Mucosa of descending colon (tissue), 3 donors: ENCODE data around the gene MKRN2OS. TPM values are rescaled to one million over a fixed set of nuclear protein-coding genes. Genes with fewer than 3 reads are reported as not detected.

Experiments
- ATAC-seq: fragments of 200-7000 bp; cut with Tn5 transposase; one replicate; pipeline ENCODE4 v1.9.1; 2020; ENCODE audit warnings: mild to moderate bottlenecking, moderate library complexity
- DNase-seq, 3 donors: peaks; one replicate each; pipeline ENCODE4 v3.0.0-alpha.2; 2020
- H3K36me3 ChIP-seq: fragments of 200-600 bp; one replicate; pipeline ENCODE4 v1.8.0; 2021; ENCODE audit warnings: low read depth, mild to moderate bottlenecking
- H3K4me1 ChIP-seq: fragments of 200-600 bp; one replicate; pipeline ENCODE4 v1.8.0; 2021; ENCODE audit warnings: low read depth, mild to moderate bottlenecking
- H3K4me3 ChIP-seq: fragments of 200-600 bp; one replicate; pipeline ENCODE4 v1.8.0; 2021; ENCODE audit warnings: mild to moderate bottlenecking
- H3K9me3 ChIP-seq: fragments of 200-600 bp; one replicate; pipeline ENCODE4 v1.8.0; 2021; ENCODE audit warnings: mild to moderate bottlenecking
- CTCF ChIP-seq: fragments of 200-600 bp; IDR thresholded peaks from one replicate; pipeline ENCODE4 v1.8.0; 2022; ENCODE audit warnings: antibody characterized with exemption, mild to moderate bottlenecking
- intact Hi-C, 2 donors: fragments of 100-400 bp; cut with DNase I in 1 of 2; cut with micrococcal nuclease in 1 of 2; formaldehyde crosslinking; loops; one replicate each; pipeline versions ENCODE4 v1.11.0 to v1.11.1; 2022; cut with DNase I, micrococcal nuclease
- total RNA-seq, 3 donors: library from RNA; stranded (reverse); fragmentation: NEBNext Ultra II Directional in 2 of 3; extraction: Animal tissue kit (Norgen Biotek cat#: 25700) in 2 of 3; gene quantifications; one replicate each; pipeline versions ENCODE4 v1.2.1 to v1.2.4, GENCODE V29; 2021 to 2023
- donor health status: DM: no; HTN: no; CAD: no; lungs with moderate emphysema.
- donor health status: DM: no; HTN: no; CAD: no.
- donor health status: DM: no; HTN: yes; CAD: no.

MKRN2OS gene
- total RNA-seq, 3 donors from 2014 or later = 2.2 to 8.2 (median 5.3) TPM

GRCh38 chr3:12522721-12523120, 22.6 kb downstream of the MKRN2OS start:
- H3K9me3 ChIP-seq = no peaks in the 10 kb centered on the region
- ATAC-seq (peak; percentile 51), DNase-seq (no peak)
- intact Hi-C loops = no loop called here
- peaks cover 3% of the 10 kb centered on the region for H3K36me3 ChIP-seq
- TF ChIP-seq CTCF = no peak
- no peaks in the 10 kb centered on the region for H3K4me1 ChIP-seq
- H3K4me3 ChIP-seq = no peak overlapping the region

DNA sequence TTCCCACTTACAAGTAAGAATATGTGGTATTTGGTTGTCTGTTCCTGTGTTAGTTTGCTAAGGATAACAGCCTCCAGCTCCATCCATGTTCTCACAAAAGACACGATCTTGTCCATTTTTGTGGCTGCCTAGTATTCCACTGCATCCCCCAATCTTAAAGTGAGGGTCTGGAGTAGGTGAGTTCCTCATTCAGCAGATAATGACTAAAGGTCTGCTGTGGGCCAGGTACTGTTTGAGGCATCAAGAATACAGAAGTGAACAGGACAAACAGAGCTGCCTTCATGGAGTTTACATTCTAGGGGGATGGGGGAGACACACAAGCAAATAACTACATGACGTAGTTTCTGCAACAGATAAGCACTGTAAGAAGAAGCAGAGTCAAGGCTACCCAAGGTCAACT, 24.3 kb downstream of the MKRN2OS start:
- Histone ChIP-seq H3K4me3 (no peak overlapping the region), H3K36me3 (peaks cover 3% of the 10 kb centered on the region), H3K4me1 (no peaks in the 10 kb centered on the region), H3K9me3 (no peaks in the 10 kb centered on the region)
- ATAC-seq (no peak), DNase-seq (no peak)
- intact Hi-C loops = no loop called here
- no peak for TF ChIP-seq CTCF

DNA sequence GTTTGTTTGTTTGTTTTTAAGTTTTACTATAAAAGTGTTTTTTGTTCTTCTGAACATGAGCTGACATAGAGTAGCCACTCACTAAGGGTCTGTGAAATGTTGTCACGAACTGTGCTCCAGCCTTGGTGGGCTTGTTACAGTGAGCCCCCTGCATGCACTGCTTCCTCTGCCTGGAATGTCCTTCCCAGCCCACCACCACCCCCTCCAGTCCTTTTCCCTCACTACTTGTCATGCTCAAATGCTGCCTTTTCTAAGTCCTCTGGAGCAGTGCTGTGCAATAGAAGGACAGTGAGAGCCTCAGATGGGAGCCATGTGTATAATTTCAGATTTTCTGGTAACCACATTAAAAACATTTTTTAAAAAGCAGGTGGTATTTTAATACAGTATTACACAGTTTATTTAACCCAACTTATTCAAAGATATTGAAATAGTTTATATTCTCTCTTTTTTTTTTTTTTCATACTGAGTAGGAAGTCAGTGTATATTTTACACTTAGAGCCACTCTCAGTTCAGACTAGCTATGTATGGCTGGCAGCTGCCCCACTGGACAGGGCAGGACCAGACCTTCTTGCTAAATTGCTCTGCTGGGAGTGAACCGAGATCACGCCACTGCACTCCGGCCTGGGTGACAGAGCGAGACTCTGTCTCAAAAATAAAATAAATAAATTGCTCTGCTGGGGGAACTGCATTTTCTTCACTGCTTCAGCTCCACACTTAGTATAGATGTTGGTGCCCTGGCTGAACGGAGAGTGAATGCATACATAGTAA, 26.9 kb downstream of the MKRN2OS start:
- H3K9me3 ChIP-seq = no peaks in the 10 kb centered on the region
- DNase-seq (no peak), ATAC-seq (no peak)
- H3K4me3 ChIP-seq = no peak overlapping the region
- H3K36me3 ChIP-seq = no peaks in the 10 kb centered on the region
- no peaks in the 10 kb centered on the region for H3K4me1 ChIP-seq
- TF ChIP-seq CTCF = no peak
- intact Hi-C loops = no loop called here

GRCh38 chr3:12516873-12517272, 28.4 kb downstream of the MKRN2OS start:
- ATAC-seq = no peak
- intact Hi-C loops = no loop called here
- no peak for TF ChIP-seq CTCF
- Histone ChIP-seq H3K36me3 (no peaks in the 10 kb centered on the region), H3K4me1 (no peaks in the 10 kb centered on the region), H3K9me3 (no peaks in the 10 kb centered on the region), H3K4me3 (no peak overlapping the region)
- DNase-seq = no peak

GRCh38 chr3:12515631-12516030, 29.7 kb downstream of the MKRN2OS start:
- intact Hi-C loops = no loop called here
- no peaks in the 10 kb centered on the region for H3K9me3 ChIP-seq

More at GRCh38 chr3:12515631-12516030, 29.7 kb downstream of the MKRN2OS start:
- ATAC-seq (no peak), DNase-seq (no peak)
- H3K36me3 ChIP-seq = no peaks in the 10 kb centered on the region
- no peak for TF ChIP-seq CTCF
- no peak overlapping the region for H3K4me3 ChIP-seq
- no peaks in the 10 kb centered on the region for H3K4me1 ChIP-seq
